GM19023 (cell line): ENCODE measurements around the gene OR2AT4.
"Not testable (repeated sequence)": the region's sequence is repeated elsewhere in the genome, so short reads cannot be mapped to it uniquely, and the experiment has no call there.

Source experiments
- ATAC-seq: cut with Tn5 transposase; IDR thresholded peaks from one replicate; pipeline ENCODE4 v1.9.1; 2021; ENCODE audit warnings: mild to moderate bottlenecking, moderate library complexity; ENCODE audit not compliant: unreplicated experiment

Gene OR2AT4

DNA sequence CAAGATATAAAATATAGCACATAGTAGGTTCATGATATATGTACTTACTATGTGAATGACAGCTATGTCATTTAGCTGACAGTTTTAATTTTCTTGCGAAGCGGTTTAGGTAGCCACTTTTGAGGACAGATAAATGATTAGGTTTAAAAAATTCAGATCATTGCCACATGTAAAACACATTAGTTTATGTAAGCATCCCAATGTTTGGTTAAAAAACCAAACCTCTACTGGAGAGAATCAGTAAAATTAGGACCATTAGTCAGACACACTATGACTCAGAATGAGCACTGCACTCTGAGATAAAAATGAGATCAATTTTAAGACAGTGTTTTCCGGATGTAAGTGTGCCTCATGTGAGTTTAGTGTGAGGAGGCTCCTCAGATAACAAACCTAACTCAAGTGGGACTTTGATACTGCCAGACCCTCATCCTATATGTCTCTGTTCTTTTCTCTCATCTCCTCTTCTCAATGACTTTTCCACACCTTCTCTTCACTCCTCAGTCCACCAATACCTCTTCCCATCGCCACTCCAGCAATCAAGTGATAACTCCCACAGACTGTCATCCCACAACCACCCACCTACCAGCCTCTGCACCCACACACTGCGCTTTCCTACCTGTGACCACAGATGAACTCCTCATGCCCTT lies 6.8 kb upstream of the OR2AT4 start:
- ATAC-seq = no peak

GRCh38 chr11:75101424-75102128 lies 4.9 kb upstream of the OR2AT4 start:
- ATAC-seq = no peak

GRCh38 chr11:75100314-75100713 lies 3.6 kb upstream of the OR2AT4 start:
- ATAC-seq = peak; percentile 96

GRCh38 chr11:75099635-75100034 lies 3.0 kb upstream of the OR2AT4 start:
- ATAC-seq = no peak

DNA sequence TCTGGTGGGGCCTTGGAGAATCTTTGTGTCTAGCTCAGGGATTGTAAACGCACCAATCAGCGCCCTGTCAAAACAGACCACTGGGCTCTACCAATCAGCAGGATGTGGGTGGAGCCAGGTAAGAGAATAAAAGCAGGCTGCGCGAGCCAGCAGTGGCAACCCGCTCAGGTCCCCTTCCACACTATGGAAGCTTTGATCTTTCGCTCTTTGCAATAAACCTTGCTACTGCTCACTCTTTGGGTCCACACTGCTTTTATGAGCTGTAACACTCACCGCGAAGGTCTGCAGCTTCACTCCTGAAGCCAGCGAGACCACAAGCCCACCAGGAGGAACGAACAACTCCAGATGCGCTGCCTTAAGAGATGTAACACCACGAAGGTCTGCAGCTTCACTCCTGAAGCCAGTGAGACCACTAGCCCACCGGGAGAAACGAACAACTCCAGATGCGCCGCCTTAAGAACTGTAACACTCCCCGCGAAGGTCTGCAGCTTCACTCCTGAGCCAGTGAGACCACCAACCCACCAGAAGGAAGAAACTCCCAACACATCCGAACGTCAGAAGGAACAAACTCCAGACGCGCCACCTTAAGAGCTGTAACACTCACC lies 2.3 kb upstream of the OR2AT4 start:
- ATAC-seq = not testable (repeated sequence)

DNA sequence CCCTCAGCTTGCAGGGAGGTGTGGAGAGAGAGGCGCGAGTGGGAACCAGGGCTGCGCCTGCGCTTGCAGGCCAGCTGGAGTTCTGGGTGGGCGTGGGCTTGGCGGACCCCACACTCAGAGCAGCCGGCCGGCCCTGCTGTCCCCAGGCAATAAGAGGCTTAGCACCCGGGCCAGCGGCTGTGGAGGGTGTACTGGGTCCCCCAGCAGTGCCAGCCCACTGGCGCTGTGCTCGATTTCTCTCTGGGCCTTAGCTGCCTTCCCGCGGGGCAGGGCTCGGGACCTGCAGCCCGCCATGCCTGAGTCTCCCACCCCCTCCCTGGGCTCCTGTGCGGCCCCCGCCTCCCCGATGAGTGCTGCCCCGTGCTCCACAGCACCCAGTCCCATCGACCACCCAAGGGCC lies 1.5 kb upstream of the OR2AT4 start:
- not testable (repeated sequence) for ATAC-seq

- ATAC-seq = no peak
Observed at GRCh38 chr11:75097173-75097557, 489 bp upstream of the OR2AT4 start.

DNA sequence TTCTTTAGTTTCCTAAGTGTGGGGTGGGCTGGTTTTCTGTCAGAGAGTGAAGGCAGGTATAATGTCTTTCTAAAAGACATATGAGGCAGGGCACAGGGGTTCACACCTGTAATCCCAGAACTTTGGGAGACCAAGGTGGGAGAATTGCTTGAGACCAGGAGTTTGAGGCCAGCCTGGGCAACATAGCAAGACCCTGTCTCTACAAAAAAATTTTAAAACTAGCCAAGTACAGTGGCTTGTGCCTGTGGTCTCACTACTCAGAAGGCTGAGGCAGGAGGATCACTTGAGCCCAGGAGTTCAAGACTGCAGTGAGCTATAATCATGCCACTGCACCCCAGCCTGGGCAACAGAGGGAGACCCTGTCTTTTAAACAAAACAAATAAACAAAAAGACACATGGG lies 2.3 kb downstream of the OR2AT4 start:
- not testable (repeated sequence) for ATAC-seq

GRCh38 chr11:75090671-75091177 lies 6.0 kb downstream of the OR2AT4 start:
- ATAC-seq = no peak

GRCh38 chr11:75087319-75088305 lies 9.1 kb downstream of the OR2AT4 start:
- no peak for ATAC-seq

DNA sequence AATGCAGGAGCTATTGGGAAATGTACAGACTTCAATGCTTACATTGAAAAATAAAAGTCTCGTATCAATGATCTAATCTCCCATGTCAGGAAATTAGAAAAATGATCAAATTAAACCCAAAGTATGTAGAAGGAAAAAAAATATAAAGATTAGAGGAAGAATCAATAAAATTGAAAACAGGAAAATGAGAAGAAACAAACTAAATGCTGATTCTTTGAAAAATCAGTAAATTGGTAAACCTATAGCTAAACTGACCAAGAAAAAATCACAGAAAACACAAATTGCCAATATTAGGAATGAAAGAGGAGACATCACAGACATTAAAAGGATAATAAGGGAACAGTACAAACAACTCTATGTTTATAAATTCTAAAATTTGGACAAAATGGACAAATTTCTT lies 11.8 kb downstream of the OR2AT4 start:
- no peak for ATAC-seq

DNA sequence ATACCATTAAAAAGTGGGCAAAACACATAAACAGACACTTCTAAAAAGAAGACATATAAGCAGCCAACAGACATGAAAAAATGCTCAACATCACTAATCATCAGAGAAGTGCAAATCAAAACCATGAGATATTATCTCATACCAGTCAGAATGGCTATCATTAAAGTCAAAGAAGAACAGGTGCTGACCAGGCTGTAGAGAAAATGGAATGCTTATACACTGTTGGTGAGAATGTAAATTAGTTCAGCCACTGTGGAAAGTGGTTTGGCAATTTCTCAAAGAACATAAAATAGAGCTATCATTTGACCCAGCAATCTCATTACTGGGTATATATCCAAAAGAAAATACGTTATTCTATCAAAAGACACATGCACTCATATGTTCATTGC lies 13.5 kb downstream of the OR2AT4 start:
- no peak for ATAC-seq

DNA sequence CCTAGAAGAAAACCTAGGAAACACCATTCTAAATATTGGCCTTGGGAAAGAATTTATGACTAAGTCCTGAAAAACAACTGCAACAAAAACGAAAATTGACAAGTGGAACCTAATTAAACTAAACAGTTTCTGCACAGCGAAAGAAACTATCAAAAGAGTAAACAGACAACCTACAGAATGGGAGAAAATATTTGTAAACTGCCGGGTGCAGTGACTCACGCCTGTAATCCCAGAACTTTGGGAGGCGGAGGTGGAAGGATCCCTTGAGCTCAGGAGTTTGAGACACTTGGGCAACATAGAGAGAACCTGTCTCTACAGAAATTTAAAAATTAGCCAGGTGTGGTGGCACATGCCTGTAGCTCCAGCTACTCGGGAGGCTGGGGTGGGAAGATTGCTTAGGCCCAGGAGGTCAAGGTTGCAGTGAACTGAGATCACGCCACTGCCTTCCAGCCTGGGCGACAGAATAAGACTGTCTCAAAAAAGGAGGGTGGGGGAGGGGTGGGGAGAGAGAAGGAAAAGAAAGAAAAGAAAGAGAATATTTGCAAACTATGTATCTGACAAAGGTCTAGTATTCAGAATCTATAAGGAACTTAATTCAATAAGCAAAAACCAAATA lies 14.0 kb downstream of the OR2AT4 start:
- no peak for ATAC-seq

DNA sequence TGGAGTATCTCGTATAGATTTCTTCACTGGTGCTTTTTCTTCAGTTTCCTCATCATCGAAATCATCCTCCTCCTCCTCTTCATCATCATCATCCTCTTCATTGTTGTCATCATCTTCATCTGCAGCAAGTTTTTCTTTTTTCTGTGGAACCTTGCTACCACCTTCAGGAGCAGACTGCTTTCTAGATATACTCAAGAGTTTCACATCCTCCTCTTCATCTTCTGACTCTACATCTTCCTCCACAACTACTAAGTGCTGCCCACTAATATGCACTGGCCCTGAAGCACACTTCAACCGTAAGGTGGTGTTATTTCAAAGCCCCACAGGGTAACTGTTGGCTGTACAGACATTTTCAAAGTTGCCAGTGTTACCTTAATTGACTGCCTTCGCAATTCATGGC lies 17.1 kb downstream of the OR2AT4 start:
- ATAC-seq = no peak

DNA sequence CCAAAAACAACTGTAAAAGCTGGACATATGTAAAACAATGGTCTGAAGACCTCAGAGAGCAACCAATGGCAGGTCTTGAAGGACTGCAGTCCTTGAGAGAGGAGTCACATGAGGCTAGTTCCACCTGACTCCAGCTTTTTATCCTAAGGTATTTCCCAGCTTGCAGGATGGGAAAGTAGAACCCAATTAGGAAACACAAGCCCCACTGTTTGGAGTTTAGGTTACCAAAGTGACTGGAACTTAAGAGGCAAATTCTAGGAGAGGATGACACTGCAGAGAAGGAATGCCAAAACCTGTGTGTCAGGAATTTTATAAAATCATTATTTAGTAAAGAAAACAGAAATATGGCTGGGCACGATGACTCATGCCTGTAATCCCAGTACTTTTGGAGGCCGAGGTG lies 18.4 kb downstream of the OR2AT4 start:
- no peak for ATAC-seq

- ATAC-seq = no peak
Observed at GRCh38 chr11:75077316-75077715, 19.4 kb downstream of the OR2AT4 start.

DNA sequence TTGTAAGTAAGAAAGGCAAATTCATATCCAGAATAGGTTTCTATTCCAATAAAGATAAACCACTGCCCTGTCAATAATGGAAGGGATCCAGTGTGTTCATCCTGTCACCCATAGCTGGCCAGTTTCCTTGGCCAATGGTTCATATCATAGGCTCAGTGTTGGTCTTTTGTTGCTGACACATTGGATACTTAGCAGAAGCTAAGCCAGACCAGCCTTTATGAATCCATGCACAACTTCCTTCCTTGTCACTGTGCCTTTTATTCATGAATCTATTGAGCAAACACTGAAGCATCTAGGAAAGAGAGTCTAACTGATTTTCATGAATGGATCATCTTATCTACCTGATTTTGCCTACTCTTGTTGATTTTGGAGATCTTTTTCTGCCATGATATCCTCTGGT lies 20.0 kb downstream of the OR2AT4 start:
- ATAC-seq = no peak

DNA sequence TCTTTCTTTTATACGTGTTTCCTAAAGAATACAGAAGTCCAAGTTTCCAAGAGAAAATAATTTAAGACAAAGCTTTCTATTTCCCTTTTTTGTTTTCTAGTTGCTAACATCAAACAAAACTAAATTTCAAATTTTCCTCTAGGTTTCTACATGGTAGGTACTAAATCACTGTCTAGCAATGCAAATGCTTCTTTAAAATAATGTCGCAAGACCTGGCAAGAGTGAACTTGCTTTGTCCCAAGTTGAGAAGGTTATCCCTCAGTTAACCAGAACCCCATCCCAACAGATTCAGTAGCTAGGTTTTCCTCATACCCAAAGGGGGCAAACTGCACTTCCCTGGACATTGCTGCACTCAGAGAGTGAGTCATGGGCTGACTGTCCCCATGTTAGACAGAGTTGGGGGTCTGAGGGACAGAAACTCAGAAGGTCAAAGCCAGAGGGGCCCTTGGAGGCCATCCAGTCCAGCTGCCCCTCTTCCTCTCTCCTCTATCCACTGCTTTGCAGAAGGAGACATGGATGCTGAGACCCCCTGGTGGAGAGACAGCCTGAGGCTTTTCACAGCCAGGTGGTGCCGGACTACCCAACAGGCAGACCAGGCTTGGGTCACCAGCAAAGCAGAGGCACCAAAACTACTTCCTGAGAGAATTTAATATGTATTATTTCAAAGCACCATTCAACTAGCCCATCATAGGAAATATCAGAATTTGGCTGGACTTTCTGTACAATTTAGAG lies 23.1 kb downstream of the OR2AT4 start:
- no peak for ATAC-seq

- ATAC-seq = no peak
Observed at GRCh38 chr11:75072582-75072981, 24.1 kb downstream of the OR2AT4 start.

- ATAC-seq = no peak
Observed at GRCh38 chr11:75069473-75069872, 27.2 kb downstream of the OR2AT4 start.
